Inflammatory macrophage treated with lipopolysaccharide for 4 hours (primary cell): ENCODE measurements around the gene FRMD4A.
"Not testable (repeated sequence)": the region's sequence is repeated elsewhere in the genome, so short reads cannot be mapped to it uniquely, and the experiment has no call there.

Source experiments
- DNase-seq: peaks from one replicate; pipeline ENCODE4 v3.0.0-alpha.2; 2020

FRMD4A gene

GRCh38 chr10:14135196-14135595, 195.5 kb downstream of the FRMD4A start:
- DNase-seq, result not testable (repeated sequence)

GRCh38 chr10:14134275-14134674, 196.4 kb downstream of the FRMD4A start:
- no peak for DNase-seq

GRCh38 chr10:14131261-14131960, 199.3 kb downstream of the FRMD4A start:
- DNase-seq, result no peak

- no peak for DNase-seq
Observed at GRCh38 chr10:14129770-14130169, 201.0 kb downstream of the FRMD4A start.

- no peak for DNase-seq
Observed at GRCh38 chr10:14128519-14128918, 202.2 kb downstream of the FRMD4A start.

GRCh38 chr10:14126697-14127440, 203.9 kb downstream of the FRMD4A start:
- DNase-seq, result no peak

- no peak for DNase-seq
Observed at GRCh38 chr10:14125564-14125963, 205.2 kb downstream of the FRMD4A start.

- no peak for DNase-seq
Observed at GRCh38 chr10:14124941-14125340, 205.8 kb downstream of the FRMD4A start.

GRCh38 chr10:14123139-14123538, 207.6 kb downstream of the FRMD4A start:
- no peak for DNase-seq

- no peak for DNase-seq
Observed at GRCh38 chr10:14120812-14121211, 209.9 kb downstream of the FRMD4A start.

- DNase-seq, result no peak
Observed at GRCh38 chr10:14118953-14119352, 211.8 kb downstream of the FRMD4A start.

GRCh38 chr10:14116837-14117236, 213.9 kb downstream of the FRMD4A start:
- DNase-seq, result no peak

- DNase-seq, result no peak
Observed at GRCh38 chr10:14116021-14116420, 214.7 kb downstream of the FRMD4A start.

GRCh38 chr10:14114791-14115190, 215.9 kb downstream of the FRMD4A start:
- no peak for DNase-seq

GRCh38 chr10:14112056-14112455, 218.7 kb downstream of the FRMD4A start:
- DNase-seq, result no peak

GRCh38 chr10:14111208-14111607, 219.5 kb downstream of the FRMD4A start:
- no peak for DNase-seq

- no peak for DNase-seq
Observed at GRCh38 chr10:14106828-14107227, 223.9 kb downstream of the FRMD4A start.

GRCh38 chr10:14102056-14102455, 228.7 kb downstream of the FRMD4A start:
- no peak for DNase-seq

GRCh38 chr10:14099885-14100284, 230.8 kb downstream of the FRMD4A start:
- no peak for DNase-seq

- DNase-seq, result peak; percentile 15
Observed at GRCh38 chr10:14093730-14094484, 236.8 kb downstream of the FRMD4A start.

- no peak for DNase-seq
Observed at GRCh38 chr10:14092799-14093198, 237.9 kb downstream of the FRMD4A start.

GRCh38 chr10:14089556-14090292, 241.0 kb downstream of the FRMD4A start:
- DNase-seq, result no peak

- DNase-seq, result no peak
Observed at GRCh38 chr10:14087566-14087965, 243.2 kb downstream of the FRMD4A start.
